SW 1271 (cell line): ENCODE data around the gene IGF2BP1.
"Not testable (repeated sequence)": the region's sequence is repeated elsewhere in the genome, so short reads cannot be mapped to it uniquely, and the experiment has no call there.

Experiments
- DNase-seq, 2 experiments: peaks; one replicate each; lab custom pipeline; 2025; lab: John Stamatoyannopoulos, UW

Gene IGF2BP1

GRCh38 chr17:49100601-49101000, 103.4 kb downstream of the IGF2BP1 start:
- no peak for DNase-seq

GRCh38 chr17:49101054-49101534, 103.9 kb downstream of the IGF2BP1 start:
- no peak for DNase-seq

- not testable (repeated sequence) for DNase-seq
Measured at GRCh38 chr17:49103360-49103759, 106.2 kb downstream of the IGF2BP1 start.

GRCh38 chr17:49104511-49105074, 107.4 kb downstream of the IGF2BP1 start:
- no peak for DNase-seq
